Measurements from ENCODE around the gene SEL1L3.

DNA sequence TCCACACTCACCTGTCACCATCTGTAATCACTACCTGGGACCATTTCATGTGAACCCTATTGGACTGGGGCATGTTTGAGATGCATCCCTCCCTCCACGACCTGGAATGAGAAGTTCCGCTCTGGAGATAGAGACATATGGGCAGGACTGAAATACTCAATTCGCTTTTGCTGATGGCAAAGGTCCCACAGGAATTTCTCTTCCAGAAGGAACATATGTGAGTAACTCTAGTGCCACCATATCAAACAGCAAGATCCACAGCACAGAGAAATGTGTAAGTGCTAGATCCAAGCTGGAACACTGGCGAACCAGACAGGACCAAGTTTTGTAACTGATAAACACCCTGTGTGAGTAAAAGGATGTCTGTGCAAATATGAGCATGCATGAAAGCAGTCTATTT lies 43.9 kb downstream of the SEL1L3 start:
- no peak for TF ChIP-seq EZH2phosphoT487 (conservative IDR thresholded peaks at IDR 0.05; ENCODE audit: low read length)
- TF ChIP-seq, protein P1, sequence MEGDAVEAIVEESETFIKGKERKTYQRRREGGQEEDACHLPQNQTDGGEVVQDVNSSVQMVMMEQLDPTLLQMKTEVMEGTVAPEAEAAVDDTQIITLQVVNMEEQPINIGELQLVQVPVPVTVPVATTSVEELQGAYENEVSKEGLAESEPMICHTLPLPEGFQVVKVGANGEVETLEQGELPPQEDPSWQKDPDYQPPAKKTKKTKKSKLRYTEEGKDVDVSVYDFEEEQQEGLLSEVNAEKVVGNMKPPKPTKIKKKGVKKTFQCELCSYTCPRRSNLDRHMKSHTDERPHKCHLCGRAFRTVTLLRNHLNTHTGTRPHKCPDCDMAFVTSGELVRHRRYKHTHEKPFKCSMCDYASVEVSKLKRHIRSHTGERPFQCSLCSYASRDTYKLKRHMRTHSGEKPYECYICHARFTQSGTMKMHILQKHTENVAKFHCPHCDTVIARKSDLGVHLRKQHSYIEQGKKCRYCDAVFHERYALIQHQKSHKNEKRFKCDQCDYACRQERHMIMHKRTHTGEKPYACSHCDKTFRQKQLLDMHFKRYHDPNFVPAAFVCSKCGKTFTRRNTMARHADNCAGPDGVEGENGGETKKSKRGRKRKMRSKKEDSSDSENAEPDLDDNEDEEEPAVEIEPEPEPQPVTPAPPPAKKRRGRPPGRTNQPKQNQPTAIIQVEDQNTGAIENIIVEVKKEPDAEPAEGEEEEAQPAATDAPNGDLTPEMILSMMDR (IDR thresholded peaks at IDR 0.05; ENCODE audit: insufficient read depth, low read length, poor library complexity, severe bottlenecking): no peak

Data from SU-DHL-6 (cell line).